SKM-1 treated with dmso at 0.1 percent for 144 hours (cell line): ENCODE data around the gene NUDT4.
"Not testable (repeated sequence)": the region's sequence is repeated elsewhere in the genome, so short reads cannot be mapped to it uniquely, and the experiment has no call there.

Source experiments
- DNase-seq: peaks from one replicate; lab custom pipeline; 2025; ENCODE audit not compliant: unreplicated experiment; lab: John Stamatoyannopoulos, UW

Gene NUDT4

GRCh38 chr12:93365616-93366405 lies 11.9 kb upstream of the NUDT4 start:
- no peak for DNase-seq

GRCh38 chr12:93366422-93366821 lies 11.3 kb upstream of the NUDT4 start:
- no peak for DNase-seq

- DNase-seq = no peak
Measured at GRCh38 chr12:93368766-93369165, 9.0 kb upstream of the NUDT4 start.

- no peak for DNase-seq
Measured at GRCh38 chr12:93369505-93369904, 8.2 kb upstream of the NUDT4 start.

GRCh38 chr12:93370947-93371346 lies 6.8 kb upstream of the NUDT4 start:
- no peak for DNase-seq

GRCh38 chr12:93373961-93374656 lies 3.6 kb upstream of the NUDT4 start:
- no peak for DNase-seq

- no peak for DNase-seq
Measured at GRCh38 chr12:93375906-93376305, 1.8 kb upstream of the NUDT4 start.

GRCh38 chr12:93376436-93377251 lies 1.1 kb upstream of the NUDT4 start:
- no peak for DNase-seq

GRCh38 chr12:93378196-93378997 lies 672 bp downstream of the NUDT4 start:
- DNase-seq = not testable (repeated sequence)

GRCh38 chr12:93378998-93379325 lies 1.2 kb downstream of the NUDT4 start:
- DNase-seq = no peak

GRCh38 chr12:93379326-93379980 lies 1.7 kb downstream of the NUDT4 start:
- DNase-seq = no peak

- no peak for DNase-seq
Measured at GRCh38 chr12:93379981-93380361, 2.2 kb downstream of the NUDT4 start.

- DNase-seq = no peak
Measured at GRCh38 chr12:93380480-93381121, 2.9 kb downstream of the NUDT4 start.

- no peak for DNase-seq
Measured at GRCh38 chr12:93381161-93381975, 3.6 kb downstream of the NUDT4 start.

- not testable (repeated sequence) for DNase-seq
Measured at GRCh38 chr12:93381976-93382437, 4.3 kb downstream of the NUDT4 start.

- no peak for DNase-seq
Measured at GRCh38 chr12:93387780-93388179, 10.1 kb downstream of the NUDT4 start.

- no peak for DNase-seq
Measured at GRCh38 chr12:93390031-93390430, 12.3 kb downstream of the NUDT4 start.

GRCh38 chr12:93390549-93391297 lies 13.0 kb downstream of the NUDT4 start:
- no peak for DNase-seq
